GM19372 (cell line): Measurements from ENCODE around the gene GBX2.

Experiments used
- ATAC-seq: cut with Tn5 transposase; IDR thresholded peaks from one replicate; pipeline ENCODE4 v1.9.1; 2021; ENCODE audit warnings: mild to moderate bottlenecking, low read depth, moderate library complexity; ENCODE audit not compliant: unreplicated experiment

The GBX2 gene

GRCh38 chr2:236168110-236169080, at the start of gene GBX2:
GBX2 (minus strand) TSS chr2:236168386; CDS start chr2:236167971, 415 bp downstream.
- no peak for ATAC-seq

GRCh38 chr2:236217926-236218325, 49.7 kb upstream of the GBX2 start:
- ATAC-seq: no peak

- ATAC-seq: no peak
Observed at GRCh38 chr2:236216711-236217110, 48.5 kb upstream of the GBX2 start.

- no peak for ATAC-seq
Observed at GRCh38 chr2:236215761-236216333, 47.7 kb upstream of the GBX2 start.

- no peak for ATAC-seq
Observed at GRCh38 chr2:236215196-236215595, 47.0 kb upstream of the GBX2 start.

- no peak for ATAC-seq
Observed at GRCh38 chr2:236214376-236214995, 46.3 kb upstream of the GBX2 start.

GRCh38 chr2:236211296-236211695, 43.1 kb upstream of the GBX2 start:
- ATAC-seq: no peak

GRCh38 chr2:236210536-236210935, 42.4 kb upstream of the GBX2 start:
- no peak for ATAC-seq

- no peak for ATAC-seq
Observed at GRCh38 chr2:236209996-236210395, 41.8 kb upstream of the GBX2 start.

GRCh38 chr2:236209535-236209934, 41.3 kb upstream of the GBX2 start:
- ATAC-seq: no peak

- no peak for ATAC-seq
Observed at GRCh38 chr2:236208019-236208926, 40.1 kb upstream of the GBX2 start.

GRCh38 chr2:236207472-236207871, 39.3 kb upstream of the GBX2 start:
- no peak for ATAC-seq

GRCh38 chr2:236205867-236206645, 37.9 kb upstream of the GBX2 start:
- ATAC-seq: no peak

GRCh38 chr2:236204953-236205352, 36.8 kb upstream of the GBX2 start:
- no peak for ATAC-seq

- ATAC-seq: no peak
Observed at GRCh38 chr2:236200378-236200777, 32.2 kb upstream of the GBX2 start.

- no peak for ATAC-seq
Observed at GRCh38 chr2:236196366-236196765, 28.2 kb upstream of the GBX2 start.

- ATAC-seq: no peak
Observed at GRCh38 chr2:236195726-236196125, 27.5 kb upstream of the GBX2 start.

- no peak for ATAC-seq
Observed at GRCh38 chr2:236194786-236195185, 26.6 kb upstream of the GBX2 start.

GRCh38 chr2:236193026-236193425, 24.8 kb upstream of the GBX2 start:
- ATAC-seq: no peak

GRCh38 chr2:236190674-236191073, 22.5 kb upstream of the GBX2 start:
- ATAC-seq: no peak
